Large intestine (tissue), 3 donors: Measurements from ENCODE around the gene MAP3K4. TPM values are rescaled to one million over a fixed set of nuclear protein-coding genes. Genes with fewer than 3 reads are reported as not detected.

ENCODE experiments used
- DNase-seq, 2 donors: peaks; one replicate each; pipeline versions ENCODE4 v3.0.0 to v3.0.0-alpha.2; 2013
- H3K27ac ChIP-seq: one replicate; pipeline ENCODE4 v1.5.1; 2013; ENCODE audit warnings: low read length
- H3K27me3 ChIP-seq: 2 replicates; pipeline ENCODE4 v1.6.1; 2013; ENCODE audit warnings: low read length; ENCODE audit not compliant: control insufficient read depth, insufficient read depth
- H3K36me3 ChIP-seq: 2 replicates; pipeline ENCODE4 v1.6.1; 2013; ENCODE audit warnings: low read length; ENCODE audit not compliant: control insufficient read depth, insufficient read depth
- H3K4me1 ChIP-seq: one replicate; pipeline ENCODE4 v1.6.1; 2013; ENCODE audit warnings: low read length; ENCODE audit not compliant: control insufficient read depth, insufficient read depth
- H3K4me3 ChIP-seq: one replicate; pipeline ENCODE4 v1.5.1; 2013; ENCODE audit warnings: low read length
- H3K9me3 ChIP-seq: one replicate; pipeline ENCODE4 v1.6.1; 2013; ENCODE audit warnings: mild to moderate bottlenecking, low read depth, low read length, moderate library complexity; ENCODE audit not compliant: control insufficient read depth
- WGBS: methylation state at CpG from one replicate; pipeline ENCODE4 v1.1.5; 2013; ENCODE audit warnings: low lambda C conversion rate; ENCODE audit not compliant: insufficient coverage; 5-methylcytosine and 5-hydroxymethylcytosine counted together
- polyA plus RNA-seq: library from polyadenylated mRNA; unstranded; fragments of 120-200 nt; gene quantifications from one replicate; pipeline ENCODE4 v1.2.1, GENCODE V29; 2013

The MAP3K4 gene
- polyA plus RNA-seq, 1 donor = 30.1 TPM

DNA sequence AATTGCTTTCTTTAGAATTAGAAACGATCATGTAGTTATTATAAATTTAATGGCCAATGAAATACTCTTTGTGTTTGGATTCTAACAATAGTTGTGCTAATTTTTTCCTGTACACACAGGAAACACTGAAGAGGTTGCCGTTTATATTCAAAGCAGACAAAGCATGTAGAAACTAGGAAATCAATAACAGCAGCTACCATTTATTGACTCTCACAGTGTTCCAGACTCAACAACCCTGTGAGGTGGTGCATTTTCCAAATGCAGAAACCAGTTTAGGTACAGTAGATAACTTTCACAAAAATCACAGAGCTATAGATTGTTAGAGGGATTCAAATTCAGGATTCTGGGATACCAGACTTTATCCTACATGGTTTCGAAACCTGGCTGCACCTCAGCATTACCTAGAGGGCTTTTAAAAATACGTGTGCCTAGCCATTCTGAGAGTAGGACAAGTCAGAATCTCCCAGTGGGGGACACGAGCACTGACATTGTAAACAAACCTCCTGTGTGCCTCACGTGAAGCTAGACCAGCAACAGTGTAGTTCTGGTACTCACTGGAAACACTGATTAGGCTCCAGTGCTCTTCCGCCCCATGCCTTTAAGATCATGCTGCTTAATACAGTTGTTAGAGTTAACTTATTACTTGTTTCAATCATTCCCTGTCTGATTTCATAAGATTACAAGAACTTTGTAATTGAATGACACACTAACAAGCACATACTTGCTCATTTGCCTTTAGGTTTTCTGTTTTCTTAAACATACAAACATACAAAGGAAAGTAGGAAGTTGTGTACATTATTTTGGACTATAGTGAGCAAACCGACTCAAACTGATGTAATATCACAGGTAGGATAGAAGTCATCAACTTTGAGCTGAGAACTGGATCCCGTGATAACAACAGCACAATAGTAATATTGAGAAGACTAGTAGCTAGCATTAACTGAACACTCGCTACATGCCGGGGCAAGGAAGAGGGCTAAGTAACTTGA, 65.8 kb downstream of the MAP3K4 start:
- H3K9me3 ChIP-seq = no peaks in the 10 kb centered on the region
- peaks cover 4% of the 10 kb centered on the region for H3K36me3 ChIP-seq
- no peaks in the 10 kb centered on the region for H3K4me1 ChIP-seq
- H3K4me3 ChIP-seq = no peak overlapping the region
- 82% methylated on average over 2 of the region's 11 CpGs for WGBS
- DNase-seq = no peak
- no peaks in the 10 kb centered on the region for H3K27me3 ChIP-seq
- H3K27ac ChIP-seq = no peak overlapping the region

DNA sequence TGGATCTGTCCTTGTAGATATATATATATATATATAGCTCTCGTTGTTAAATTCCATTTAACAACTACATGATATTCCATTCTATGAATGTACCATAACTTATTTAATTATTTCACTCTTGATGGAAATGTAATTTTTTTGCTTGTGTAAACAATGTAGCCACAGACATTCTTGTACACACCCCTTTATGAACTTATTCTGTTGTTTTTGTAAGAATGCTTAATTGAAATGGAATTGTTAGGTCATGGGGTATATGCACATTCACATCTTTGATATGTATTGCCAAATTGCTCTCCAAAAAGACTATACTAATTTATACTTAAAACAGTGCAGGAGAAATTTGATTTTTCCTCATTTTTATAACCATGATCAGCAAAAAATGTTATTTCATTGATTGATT, 67.2 kb downstream of the MAP3K4 start:
- H3K36me3 ChIP-seq = peaks cover 4% of the 10 kb centered on the region
- WGBS = no CpG with 5 or more reads among the region's 1 CpG
- H3K4me3 ChIP-seq = no peak overlapping the region
- H3K4me1 ChIP-seq = no peaks in the 10 kb centered on the region
- no peak overlapping the region for H3K27ac ChIP-seq
- DNase-seq = no peak
- H3K27me3 ChIP-seq = no peaks in the 10 kb centered on the region
- no peaks in the 10 kb centered on the region for H3K9me3 ChIP-seq

DNA sequence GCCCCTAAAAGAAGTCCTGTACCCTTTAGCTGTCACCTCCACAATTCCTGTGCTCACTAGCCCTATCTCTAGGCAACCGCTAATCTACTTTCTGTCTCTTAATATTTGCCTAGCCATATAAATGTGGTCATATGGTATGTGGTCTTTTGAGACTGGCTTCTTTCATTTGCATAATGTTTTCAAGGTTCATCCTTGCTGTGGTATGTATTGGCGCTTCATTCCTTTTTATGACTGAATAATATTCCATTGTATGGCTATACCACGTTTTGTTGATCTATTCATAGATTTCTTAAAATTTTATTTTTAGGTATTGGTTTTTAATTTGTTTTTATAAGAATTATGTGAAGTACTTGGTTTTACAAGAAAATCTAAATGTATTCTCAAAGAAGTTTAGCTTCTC, 70.0 kb downstream of the MAP3K4 start:
- H3K9me3 ChIP-seq = no peaks in the 10 kb centered on the region
- DNase-seq = no peak
- peaks cover 4% of the 10 kb centered on the region for H3K36me3 ChIP-seq
- no peaks in the 10 kb centered on the region for H3K4me1 ChIP-seq
- no peak overlapping the region for H3K4me3 ChIP-seq
- H3K27me3 ChIP-seq = no peaks in the 10 kb centered on the region
- H3K27ac ChIP-seq = no peak overlapping the region
- WGBS = 100% methylated on average over 2 of the region's 3 CpGs

DNA sequence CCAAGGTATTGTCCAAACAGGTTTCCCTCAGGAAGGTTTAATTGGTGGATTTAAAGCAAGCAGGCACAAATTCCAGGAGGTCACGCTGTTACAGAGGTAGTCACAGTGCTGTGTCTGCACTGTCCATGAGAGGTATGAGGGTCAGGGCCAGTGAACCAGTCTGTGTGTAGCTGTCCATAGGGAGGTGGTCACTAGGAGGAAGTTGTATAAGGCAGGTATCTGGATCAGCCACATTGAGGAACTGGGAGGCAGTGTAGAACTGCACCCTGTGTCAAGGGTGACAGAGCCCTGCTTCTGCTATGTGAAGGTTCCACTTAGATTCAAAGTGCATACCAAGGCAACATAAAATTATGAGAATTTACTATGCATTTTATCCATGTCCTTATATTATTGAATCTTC, 73.3 kb downstream of the MAP3K4 start:
- DNase-seq = no peak
- no peaks in the 10 kb centered on the region for H3K27me3 ChIP-seq
- no peak overlapping the region for H3K4me3 ChIP-seq
- no peaks in the 10 kb centered on the region for H3K9me3 ChIP-seq
- peaks cover 4% of the 10 kb centered on the region for H3K36me3 ChIP-seq
- WGBS = no CpG with 5 or more reads among the region's 1 CpG
- no peak overlapping the region for H3K27ac ChIP-seq
- no peaks in the 10 kb centered on the region for H3K4me1 ChIP-seq

DNA sequence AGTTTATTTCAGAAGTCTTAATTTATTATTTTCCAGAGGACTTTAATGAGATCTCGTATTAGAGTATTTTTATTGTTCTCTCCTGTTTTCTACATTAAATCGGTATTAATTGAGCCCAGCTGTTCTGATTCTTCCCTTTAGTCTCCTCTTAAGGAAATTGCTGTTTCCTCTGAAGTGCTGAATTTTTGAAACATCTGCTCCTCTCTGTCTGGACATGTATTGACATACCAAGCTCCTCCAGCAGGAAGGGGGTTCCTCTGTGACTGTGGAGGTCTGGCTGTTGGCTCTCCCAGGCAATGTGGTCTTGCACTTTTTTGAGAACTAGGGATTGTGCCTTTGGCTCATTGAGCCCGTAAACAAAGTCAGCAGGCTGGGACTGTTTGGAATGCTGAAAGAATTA, 74.9 kb downstream of the MAP3K4 start:
- 94% methylated on average over 3 of the region's 3 CpGs for WGBS

DNA sequence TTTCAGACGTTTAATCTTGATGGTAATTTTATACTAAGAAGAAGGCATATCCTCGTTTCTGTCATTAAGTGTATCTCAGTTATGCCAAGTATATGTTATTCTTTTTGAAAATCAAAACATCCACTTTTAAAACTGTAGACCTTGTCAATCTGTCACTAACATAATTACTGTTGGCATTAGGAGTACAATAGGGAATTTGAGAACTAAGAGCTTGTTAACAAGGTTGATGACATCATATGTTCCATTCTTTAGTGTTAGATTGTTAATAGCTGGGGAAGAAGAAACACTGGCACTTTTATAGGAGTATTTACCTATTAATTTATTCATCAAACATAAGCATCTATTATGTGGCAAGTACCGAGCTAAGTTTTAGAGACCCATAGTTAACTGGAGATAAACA, 76.2 kb downstream of the MAP3K4 start:
- Histone ChIP-seq H3K4me1 (no peaks in the 10 kb centered on the region), H3K4me3 (no peak overlapping the region), H3K27ac (no peak overlapping the region), H3K27me3 (no peaks in the 10 kb centered on the region), H3K9me3 (no peaks in the 10 kb centered on the region), H3K36me3 (peaks cover 10% of the 10 kb centered on the region)
- WGBS = no CpG with 5 or more reads among the region's 3 CpGs
- no peak for DNase-seq

More for the DNA sequence above, 74.9 kb downstream of the MAP3K4 start:
- Histone ChIP-seq H3K27ac (no peak overlapping the region), H3K36me3 (peaks cover 9% of the 10 kb centered on the region), H3K27me3 (no peaks in the 10 kb centered on the region), H3K4me1 (no peaks in the 10 kb centered on the region), H3K4me3 (no peak overlapping the region), H3K9me3 (no peaks in the 10 kb centered on the region)
- no peak for DNase-seq

DNA sequence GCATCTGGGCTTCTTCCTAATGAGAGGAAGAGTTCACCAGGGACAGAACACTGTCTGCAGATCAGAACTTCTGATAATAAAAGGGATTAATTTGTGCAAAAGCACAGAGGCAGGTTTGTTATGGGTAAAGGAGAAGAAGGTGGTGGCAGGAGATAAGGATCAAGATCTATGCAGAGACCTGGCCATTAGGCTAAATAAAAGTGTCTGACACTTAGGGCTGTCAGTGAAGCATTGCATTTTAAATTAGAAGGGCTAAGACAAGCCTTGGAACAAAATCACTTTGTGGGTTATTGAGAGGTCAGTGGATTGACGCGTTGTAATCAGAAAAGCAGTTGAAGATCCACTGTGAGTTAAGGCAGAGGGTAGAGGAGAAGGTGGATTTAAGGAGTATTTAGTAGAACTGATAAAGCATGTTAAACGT, 76.8 kb downstream of the MAP3K4 start:
- WGBS = 59% methylated on average over 3 of the region's 3 CpGs
- no peak overlapping the region for H3K4me3 ChIP-seq
- DNase-seq = no peak
- H3K9me3 ChIP-seq = no peaks in the 10 kb centered on the region
- peaks cover 12% of the 10 kb centered on the region for H3K36me3 ChIP-seq
- no peaks in the 10 kb centered on the region for H3K27me3 ChIP-seq
- no peaks in the 10 kb centered on the region for H3K4me1 ChIP-seq
- H3K27ac ChIP-seq = no peak overlapping the region

DNA sequence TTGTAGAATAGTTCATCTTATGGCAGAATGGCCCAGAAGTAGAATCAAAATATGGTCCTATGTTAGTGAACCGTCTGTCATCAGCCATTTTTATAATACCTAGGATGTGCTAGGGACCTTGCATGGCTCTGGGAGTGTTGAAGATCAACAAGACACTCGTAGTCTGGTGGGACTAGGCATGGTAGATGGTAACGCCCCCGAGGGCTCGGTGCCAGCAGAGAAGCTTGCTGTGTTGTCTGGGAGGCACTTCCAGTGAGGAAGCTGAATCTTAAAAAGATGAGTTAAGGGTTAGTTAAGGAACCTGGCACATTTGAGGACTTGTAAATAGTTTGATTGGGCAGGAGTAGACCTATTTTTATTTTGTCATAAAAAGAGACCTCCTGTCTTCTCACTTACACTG, 82.4 kb downstream of the MAP3K4 start:
- WGBS = no CpG with 5 or more reads among the region's 5 CpGs
- H3K4me3 ChIP-seq = no peak overlapping the region
- no peak for DNase-seq
- H3K9me3 ChIP-seq = no peaks in the 10 kb centered on the region
- H3K4me1 ChIP-seq = no peaks in the 10 kb centered on the region
- H3K27ac ChIP-seq = no peak overlapping the region
- peaks cover 43% of the 10 kb centered on the region for H3K36me3 ChIP-seq
- no peaks in the 10 kb centered on the region for H3K27me3 ChIP-seq

DNA sequence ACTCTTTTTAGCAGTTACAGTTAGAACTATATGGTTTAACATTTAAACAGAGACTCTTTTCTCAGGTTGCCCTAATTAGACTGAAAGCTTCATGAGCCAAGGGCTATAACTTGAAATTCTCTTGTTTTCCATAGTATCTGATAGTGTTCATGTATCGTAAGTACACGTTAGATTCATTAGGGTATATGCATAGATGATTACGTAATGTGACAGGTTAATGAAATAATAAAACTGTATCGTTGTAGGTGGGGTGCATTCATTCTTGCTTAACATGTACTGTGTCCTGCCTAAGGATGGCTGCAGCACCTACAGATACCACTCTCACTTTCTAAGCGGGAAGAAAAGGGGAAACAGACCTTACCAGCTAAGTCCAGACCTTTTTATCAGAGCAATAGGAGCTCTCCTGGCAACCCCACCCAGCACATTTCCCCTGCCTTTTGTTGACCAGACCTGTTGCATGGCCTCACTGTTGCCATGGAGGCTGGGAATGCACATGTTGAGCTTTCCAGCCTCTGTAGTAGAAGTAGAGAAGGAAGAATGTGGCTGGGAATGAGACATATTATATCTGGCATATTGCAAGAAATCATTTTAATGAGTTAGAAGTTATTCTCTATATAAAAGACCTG, 83.0 kb downstream of the MAP3K4 start:
- Histone ChIP-seq H3K36me3 (peaks cover 45% of the 10 kb centered on the region), H3K9me3 (no peaks in the 10 kb centered on the region)

DNA sequence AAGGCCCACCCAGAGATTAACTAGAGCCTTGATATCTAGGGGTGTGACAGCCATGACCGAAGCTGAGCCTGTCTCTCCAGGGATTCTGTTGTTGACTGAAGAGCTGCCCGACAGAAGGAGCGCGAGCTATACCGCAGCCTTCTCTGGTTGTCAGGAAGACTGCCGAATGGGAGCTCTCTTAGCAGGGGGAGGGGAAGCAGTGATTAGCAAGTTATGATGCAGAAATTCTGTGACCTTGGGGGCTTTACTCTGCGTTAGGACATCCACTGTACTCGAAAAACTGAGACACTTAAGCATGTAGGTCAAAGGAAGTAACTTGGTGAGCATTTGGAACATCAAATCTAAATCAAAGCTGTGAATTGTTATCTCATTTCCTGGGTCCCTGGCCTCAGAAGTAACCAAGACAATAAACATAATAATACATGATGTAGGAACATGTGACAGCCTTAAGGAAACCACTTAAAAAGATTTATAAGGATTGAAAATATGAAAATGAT, 84.7 kb downstream of the MAP3K4 start:
- no peak overlapping the region for H3K27ac ChIP-seq
- H3K27me3 ChIP-seq = no peaks in the 10 kb centered on the region
- H3K4me3 ChIP-seq = no peak overlapping the region
- peaks cover 49% of the 10 kb centered on the region for H3K36me3 ChIP-seq
- H3K4me1 ChIP-seq = no peaks in the 10 kb centered on the region
- H3K9me3 ChIP-seq = no peaks in the 10 kb centered on the region
- WGBS = no CpG with 5 or more reads among the region's 8 CpGs
- peak; percentile 5 to 12 for DNase-seq

More for the DNA sequence above, 83.0 kb downstream of the MAP3K4 start:
- Histone ChIP-seq H3K27me3 (no peaks in the 10 kb centered on the region), H3K4me3 (no peak overlapping the region), H3K4me1 (no peaks in the 10 kb centered on the region), H3K27ac (no peak overlapping the region)
- WGBS = no CpG with 5 or more reads among the region's 5 CpGs
- DNase-seq = peak; percentile 33 to 64
